GM10266 (cell line): ENCODE measurements around the gene PICALM.

ENCODE experiments used
- DNase-seq: peaks from one replicate; pipeline ENCODE4 v3.0.0; 2012; ENCODE audit errors: extremely low spot score
- CTCF ChIP-seq: IDR thresholded peaks from 2 replicates; pipeline ENCODE4 v1.5.1; 2012; ENCODE audit warnings: mild to moderate bottlenecking, low read depth; ENCODE audit not compliant: control insufficient read depth, insufficient read depth; ENCODE audit errors: missing control alignments

Gene PICALM

GRCh38 chr11:85977751-85978160 lies 91.1 kb downstream of the PICALM start:
- TF ChIP-seq CTCF, result no peak
- DNase-seq, result no peak

GRCh38 chr11:85976525-85976924 lies 92.4 kb downstream of the PICALM start:
- no peak for DNase-seq
- no peak for TF ChIP-seq CTCF

- TF ChIP-seq CTCF, result no peak
- DNase-seq, result no peak
Observed at GRCh38 chr11:85974122-85974521, 94.8 kb downstream of the PICALM start.

GRCh38 chr11:85970593-85970992 lies 98.3 kb downstream of the PICALM start:
- TF ChIP-seq CTCF, result no peak
- DNase-seq, result no peak

- no peak for DNase-seq
Observed at GRCh38 chr11:85967457-85967856, 101.4 kb downstream of the PICALM start.

GRCh38 chr11:85965202-85965601 lies 103.7 kb downstream of the PICALM start:
- no peak for TF ChIP-seq CTCF
- DNase-seq, result no peak

More at GRCh38 chr11:85967457-85967856, 101.4 kb downstream of the PICALM start:
- TF ChIP-seq CTCF, result no peak

- no peak for TF ChIP-seq CTCF
- no peak for DNase-seq
Observed at GRCh38 chr11:85961930-85962363, 106.9 kb downstream of the PICALM start.
